Stomach (tissue), 9 donors: ENCODE data around the gene CYP2C18. TPM values are rescaled to one million over a fixed set of nuclear protein-coding genes. Genes with fewer than 3 reads are reported as not detected.

ENCODE experiments used
- DNase-seq, 2 donors: peaks; one replicate each; pipeline versions ENCODE4 v3.0.0 to v3.0.0-alpha.2; 2013 to 2019
- H3K27ac ChIP-seq, 5 donors: fragments of 200-600 bp in 4 of 5; sonication (generic) in 4 of 5; one replicate each; pipeline ENCODE4 v1.5.1; 2013 to 2019; ENCODE audit warnings: mild to moderate bottlenecking in 1 of 5, moderate library complexity in 1 of 5
- H3K27me3 ChIP-seq, 3 donors: fragments of 200-600 bp; sonication (generic); one replicate each; pipeline ENCODE4 v1.5.1; 2017 to 2019; ENCODE audit warnings: mixed run types in 1 of 3
- H3K36me3 ChIP-seq, 4 donors: fragments of 200-600 bp; sonication (generic); 1 replicate in 3 of 4; 2 replicates in 1 of 4; pipeline ENCODE4 v1.5.1; 2016 to 2019
- H3K4me1 ChIP-seq, 4 donors: fragments of 200-600 bp; sonication (generic); one replicate each; pipeline ENCODE4 v1.5.1; 2016 to 2019
- H3K4me3 ChIP-seq, 4 donors: fragments of 200-600 bp; sonication (generic) in 3 of 4; one replicate each; pipeline ENCODE4 v1.5.1; 2016 to 2019; ENCODE audit warnings: mild to moderate bottlenecking in 1 of 4
- H3K9me3 ChIP-seq, 4 donors: fragments of 200-600 bp; sonication (generic); one replicate each; pipeline ENCODE4 v1.5.1; 2016 to 2019
- EP300 ChIP-seq: sonication (generic); formaldehyde crosslinking; IDR thresholded peaks from one replicate; pipeline ENCODE4 v1.6.1; 2017; ENCODE audit warnings: antibody characterized with exemption
- POLR2A ChIP-seq, 4 donors: fragments of 450-650 bp; IDR thresholded peaks; one replicate each; pipeline ENCODE4 v1.6.1; 2016; ENCODE audit warnings: antibody characterized with exemption in 4 of 4, control low read depth in 2 of 4, mild to moderate bottlenecking in 1 of 4, moderate library complexity in 1 of 4
- POLR2AphosphoS5 ChIP-seq, 3 donors: sonication (generic); formaldehyde crosslinking; IDR thresholded peaks; one replicate each; pipeline ENCODE4 v1.6.1; 2016; ENCODE audit warnings: antibody characterized with exemption in 3 of 3
- WGBS, 5 donors: extraction: QIAGEN DNeasy Blood & Tissue Kit in 3 of 5; methylation state at CpG; one replicate each; pipeline versions ENCODE4 v1.1.5 to v1.1.7; 2013 to 2018; 5-methylcytosine and 5-hydroxymethylcytosine counted together
- intact Hi-C: fragments of 100-400 bp; cut with DNase I; formaldehyde crosslinking; loops from one replicate; pipeline ENCODE4 v1.15.1; 2023; ENCODE audit warnings: low total_unique reads
- polyA plus RNA-seq, 3 donors: library from polyadenylated mRNA; stranded (reverse); fragments of 200-250 nt; gene quantifications; one replicate each; pipeline ENCODE4 v1.2.3, GENCODE V29; 2013
- total RNA-seq, 5 donors: library from RNA; depleted of rRNA; stranded (reverse); fragments of >200 nt; gene quantifications; one replicate each; pipeline versions ENCODE4 v1.1.0 to v1.2.3, GENCODE V29; 2014 to 2016
- TF ChIP-seq, protein P1 (sequence below), 7 experiments: fragments of 450-650 bp in 4 of 7; fragments of 200-600 bp in 3 of 7; sonication (generic) in 3 of 7; IDR thresholded peaks; one replicate each; pipeline ENCODE4 v1.5.1; 2016 to 2019; ENCODE audit warnings: antibody characterized with exemption in 7 of 7, control low read depth in 2 of 7, mild to moderate bottlenecking in 1 of 7
- donor health status: healthy with polysubstance abuse.
- donor health status: Bipolar disorder and iron deficiency.
- donor health status: healthy.

CYP2C18 gene
- total and polyA plus RNA-seq, 8 donors, result 3.6 to 66.8 (median 18.3) TPM

DNA sequence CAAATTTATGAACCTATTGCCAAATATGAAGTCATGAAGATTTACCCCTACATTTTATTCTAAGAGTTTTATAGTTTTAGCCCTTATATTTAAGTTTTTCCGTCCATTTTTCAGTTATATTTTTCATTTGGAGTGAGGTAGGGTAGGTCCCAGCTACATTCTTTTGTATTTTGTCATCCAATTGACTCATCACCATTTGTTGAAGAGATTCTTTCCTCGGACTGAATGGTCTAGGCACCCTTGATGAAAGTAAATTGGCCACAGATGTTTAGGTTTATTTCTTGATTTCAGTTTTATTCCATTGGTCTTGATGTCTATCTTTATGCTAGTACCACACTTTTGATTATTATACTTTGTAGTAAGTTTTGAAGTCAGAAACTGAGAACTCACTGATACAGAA, 101.7 kb downstream of the CYP2C18 start:
- Histone ChIP-seq H3K27ac (no peak overlapping the region), H3K4me1 (no peaks in the 10 kb centered on the region), H3K36me3 (no peaks in the 10 kb centered on the region), H3K9me3 (no peaks in the 10 kb centered on the region), H3K27me3 (no peaks in the 10 kb centered on the region), H3K4me3 (no peak overlapping the region)
- DNase-seq, result no peak
- intact Hi-C loops, result no loop called here
- TF ChIP-seq, protein P1, sequence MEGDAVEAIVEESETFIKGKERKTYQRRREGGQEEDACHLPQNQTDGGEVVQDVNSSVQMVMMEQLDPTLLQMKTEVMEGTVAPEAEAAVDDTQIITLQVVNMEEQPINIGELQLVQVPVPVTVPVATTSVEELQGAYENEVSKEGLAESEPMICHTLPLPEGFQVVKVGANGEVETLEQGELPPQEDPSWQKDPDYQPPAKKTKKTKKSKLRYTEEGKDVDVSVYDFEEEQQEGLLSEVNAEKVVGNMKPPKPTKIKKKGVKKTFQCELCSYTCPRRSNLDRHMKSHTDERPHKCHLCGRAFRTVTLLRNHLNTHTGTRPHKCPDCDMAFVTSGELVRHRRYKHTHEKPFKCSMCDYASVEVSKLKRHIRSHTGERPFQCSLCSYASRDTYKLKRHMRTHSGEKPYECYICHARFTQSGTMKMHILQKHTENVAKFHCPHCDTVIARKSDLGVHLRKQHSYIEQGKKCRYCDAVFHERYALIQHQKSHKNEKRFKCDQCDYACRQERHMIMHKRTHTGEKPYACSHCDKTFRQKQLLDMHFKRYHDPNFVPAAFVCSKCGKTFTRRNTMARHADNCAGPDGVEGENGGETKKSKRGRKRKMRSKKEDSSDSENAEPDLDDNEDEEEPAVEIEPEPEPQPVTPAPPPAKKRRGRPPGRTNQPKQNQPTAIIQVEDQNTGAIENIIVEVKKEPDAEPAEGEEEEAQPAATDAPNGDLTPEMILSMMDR (IDR thresholded peaks at IDR 0.05), result no peak
- no peak for TF ChIP-seq POLR2A (IDR thresholded peaks at IDR 0.05)
- TF ChIP-seq POLR2AphosphoS5 (IDR thresholded peaks at IDR 0.05), result no peak
- no peak for TF ChIP-seq EP300
- WGBS, 5 donors, result 74 to 91% (median 80%) methylated on average over 2 of the region's 2 CpGs

Other genes starting within 250 kb of the CYP2C18 start
- 10 to 100 TPM in 3 of 5 donors, 1 to 10 TPM in 2; 1.7 to 74.2 (median 11.2) TPM for gene HELLS, start 137.9 kb upstream of the CYP2C18 start, total RNA-seq
- 1 to 10 TPM; 2.7 to 6.4 (median 6.3) TPM for gene HELLS, start 137.9 kb upstream of the CYP2C18 start, polyA plus RNA-seq
- gene CYP2C19, start 79.0 kb downstream of the CYP2C18 start, total RNA-seq, result 100 to 1,000 TPM in 1 of 5 donors, 10 to 100 TPM in 3, under 1 TPM in 1; 0.89 to 135 (median 33.8) TPM
- gene CYP2C19, start 79.0 kb downstream of the CYP2C18 start, polyA plus RNA-seq, result under 1 TPM; 0.31 to 0.46 (median 0.33) TPM